GM12873 (cell line): Measurements from ENCODE around the gene ODAD4.

Experiments used
- TF ChIP-seq, protein P1 (sequence below): IDR thresholded peaks from 2 replicates; pipeline ENCODE4 v1.5.1; 2012; ENCODE audit warnings: low read depth, mild to moderate bottlenecking, moderate library complexity, low read length, control low read depth; ENCODE audit not compliant: insufficient read depth; ENCODE audit errors: missing control alignments

ODAD4 gene

GRCh38 chr17:41939044-41939692 is 8.8 kb downstream of the ODAD4 start:
- TF ChIP-seq, protein P1, sequence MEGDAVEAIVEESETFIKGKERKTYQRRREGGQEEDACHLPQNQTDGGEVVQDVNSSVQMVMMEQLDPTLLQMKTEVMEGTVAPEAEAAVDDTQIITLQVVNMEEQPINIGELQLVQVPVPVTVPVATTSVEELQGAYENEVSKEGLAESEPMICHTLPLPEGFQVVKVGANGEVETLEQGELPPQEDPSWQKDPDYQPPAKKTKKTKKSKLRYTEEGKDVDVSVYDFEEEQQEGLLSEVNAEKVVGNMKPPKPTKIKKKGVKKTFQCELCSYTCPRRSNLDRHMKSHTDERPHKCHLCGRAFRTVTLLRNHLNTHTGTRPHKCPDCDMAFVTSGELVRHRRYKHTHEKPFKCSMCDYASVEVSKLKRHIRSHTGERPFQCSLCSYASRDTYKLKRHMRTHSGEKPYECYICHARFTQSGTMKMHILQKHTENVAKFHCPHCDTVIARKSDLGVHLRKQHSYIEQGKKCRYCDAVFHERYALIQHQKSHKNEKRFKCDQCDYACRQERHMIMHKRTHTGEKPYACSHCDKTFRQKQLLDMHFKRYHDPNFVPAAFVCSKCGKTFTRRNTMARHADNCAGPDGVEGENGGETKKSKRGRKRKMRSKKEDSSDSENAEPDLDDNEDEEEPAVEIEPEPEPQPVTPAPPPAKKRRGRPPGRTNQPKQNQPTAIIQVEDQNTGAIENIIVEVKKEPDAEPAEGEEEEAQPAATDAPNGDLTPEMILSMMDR, result no peak

GRCh38 chr17:41939693-41940090 is 9.3 kb downstream of the ODAD4 start:
- TF ChIP-seq, protein P1, result no peak

DNA sequence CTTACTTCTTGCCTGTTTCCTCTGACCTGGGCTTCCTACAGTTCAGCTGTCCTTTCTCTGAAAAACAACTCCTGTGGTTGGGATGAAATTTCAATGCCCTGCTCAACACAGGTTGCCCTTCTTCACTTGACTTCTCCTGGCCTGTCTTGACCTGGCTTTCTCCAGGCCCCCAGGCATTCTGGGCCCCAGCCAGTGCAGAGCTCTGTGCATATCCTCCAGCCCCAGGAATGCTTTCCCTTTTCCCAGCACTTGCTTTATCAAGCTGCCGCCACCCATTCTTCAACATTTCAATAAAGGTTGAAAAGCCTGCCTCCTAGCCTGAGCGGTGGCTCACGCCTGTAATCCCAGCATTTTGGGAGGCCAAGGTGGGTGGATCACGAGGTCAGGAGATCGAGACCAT is 10.8 kb downstream of the ODAD4 start:
- TF ChIP-seq, protein P1, result no peak

GRCh38 chr17:41942626-41943373 is 12.4 kb downstream of the ODAD4 start:
- TF ChIP-seq, protein P1, result no peak

- TF ChIP-seq, protein P1, result no peak
Measured at GRCh38 chr17:41943492-41943891, 13.1 kb downstream of the ODAD4 start.

DNA sequence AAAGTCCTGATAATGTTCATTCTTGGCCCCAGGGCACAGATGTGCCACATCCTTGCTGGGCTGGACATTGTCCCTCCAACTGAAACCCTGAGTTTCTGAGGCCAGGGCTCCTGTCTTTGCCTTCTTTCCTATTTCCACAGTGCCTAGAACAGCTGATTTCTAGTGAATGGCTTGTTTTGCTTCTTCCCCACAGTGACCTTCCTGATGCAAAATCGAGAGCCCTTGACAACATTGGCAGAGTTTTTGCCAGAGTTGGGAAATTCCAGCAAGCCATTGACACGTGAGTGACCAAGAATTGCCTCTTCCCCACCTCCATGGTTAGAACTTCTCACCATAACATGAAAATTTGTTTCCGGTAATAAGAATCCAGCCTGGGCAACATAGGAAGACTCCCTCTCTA is 14.5 kb downstream of the ODAD4 start:
- TF ChIP-seq, protein P1, result no peak

DNA sequence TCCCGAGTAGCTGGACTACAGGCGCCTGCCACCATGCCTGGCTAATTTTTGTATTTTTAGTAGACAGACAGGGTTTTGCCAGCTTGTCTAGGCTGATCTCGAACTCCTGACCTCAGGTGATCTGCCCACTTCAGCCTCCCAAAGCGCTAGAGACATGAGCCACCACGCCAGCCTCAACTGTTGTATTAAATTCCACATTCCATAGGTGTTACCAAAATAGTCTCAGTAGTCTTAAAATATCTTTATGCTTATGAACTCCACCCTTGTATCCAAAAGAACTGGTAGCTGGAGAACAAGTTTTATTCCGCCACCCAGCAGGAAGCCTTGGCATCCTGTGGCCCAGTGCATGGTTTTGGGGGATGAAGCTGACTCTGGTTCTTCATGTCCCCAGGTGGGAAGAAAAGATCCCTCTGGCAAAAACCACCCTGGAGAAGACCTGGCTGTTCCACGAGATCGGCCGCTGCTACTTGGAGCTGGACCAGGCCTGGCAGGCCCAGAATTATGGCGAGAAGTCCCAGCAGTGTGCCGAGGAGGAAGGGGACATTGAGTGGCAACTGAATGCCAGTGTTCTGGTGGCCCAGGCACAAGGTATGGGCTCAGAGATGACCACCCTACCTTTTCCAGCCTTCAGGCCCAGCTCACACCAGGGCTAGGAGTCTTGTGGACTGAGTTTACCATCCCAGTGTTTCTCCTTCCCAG is 18.5 kb downstream of the ODAD4 start:
- TF ChIP-seq, protein P1, result no peak
